ENCODE measurements around the gene KRTAP10-6.
"Not testable (repeated sequence)": the region's sequence is repeated elsewhere in the genome, so short reads cannot be mapped to it uniquely, and the experiment has no call there.

The KRTAP10-6 gene
- long read RNA-seq: 0 reads

GRCh38 chr21:44592446-44593311, at the start of gene KRTAP10-6:
Gene KRTAP10-6, minus strand, starts transcription at chr21:44592505. Its CDS starts 21 bp downstream, at chr21:44592484.
- TF ChIP-seq CTCF (IDR thresholded peaks at IDR 0.05; ENCODE audit: insufficient read depth, low read length): no peak
- TF ChIP-seq POLR2AphosphoS5 (IDR thresholded peaks at IDR 0.05; ENCODE audit: low read depth): no peak
- no peak for TF ChIP-seq REST (IDR thresholded peaks at IDR 0.05; ENCODE audit: insufficient replicate concordance, low read depth)
- TF ChIP-seq GABPA (IDR thresholded peaks at IDR 0.05; ENCODE audit: low read depth): no peak
- no peak for TF ChIP-seq SPI1 (IDR thresholded peaks at IDR 0.05; ENCODE audit: borderline replicate concordance, low read depth)
- Histone ChIP-seq H3K4me3 (replicated peaks; ENCODE audit: insufficient read depth, low read length) (no peak within 1 kb of the TSS), H3K27ac (replicated peaks) (no peak within 1 kb of the TSS), H3K27me3 (ENCODE audit: insufficient read depth, poor library complexity, severe bottlenecking) (no peaks in the 10 kb centered on the region)
- no peak for DNase-seq (ENCODE audit: low read depth in 1 of 2, low spot score in 1 of 2)

GRCh38 chr21:44640761-44641160, 48.5 kb upstream of the KRTAP10-6 start:
- no peak for TF ChIP-seq POLR2AphosphoS5 (IDR thresholded peaks at IDR 0.05; ENCODE audit: low read depth)
- no peak for TF ChIP-seq SPI1 (IDR thresholded peaks at IDR 0.05; ENCODE audit: borderline replicate concordance, low read depth)
- TF ChIP-seq REST (IDR thresholded peaks at IDR 0.05; ENCODE audit: insufficient replicate concordance, low read depth): no peak
- TF ChIP-seq GABPA (IDR thresholded peaks at IDR 0.05; ENCODE audit: low read depth): no peak
- no peak for TF ChIP-seq CTCF (IDR thresholded peaks at IDR 0.05; ENCODE audit: insufficient read depth, low read length)
- no peak overlapping the region for H3K27ac ChIP-seq (replicated peaks)

GRCh38 chr21:44639331-44639655, 47.0 kb upstream of the KRTAP10-6 start:
- Histone ChIP-seq H3K4me3 (replicated peaks; ENCODE audit: insufficient read depth, low read length) (no peak overlapping the region), H3K27ac (replicated peaks) (no peak overlapping the region), H3K27me3 (ENCODE audit: insufficient read depth, poor library complexity, severe bottlenecking) (no peaks in the 10 kb centered on the region)
- DNase-seq (ENCODE audit: low read depth in 1 of 2, low spot score in 1 of 2): no peak
- TF ChIP-seq POLR2AphosphoS5 (IDR thresholded peaks at IDR 0.05; ENCODE audit: low read depth): no peak

More at GRCh38 chr21:44640761-44641160, 48.5 kb upstream of the KRTAP10-6 start:
- DNase-seq (ENCODE audit: low read depth in 1 of 2, low spot score in 1 of 2): no peak
- no peak overlapping the region for H3K4me3 ChIP-seq (replicated peaks; ENCODE audit: insufficient read depth, low read length)
- no peaks in the 10 kb centered on the region for H3K27me3 ChIP-seq (ENCODE audit: insufficient read depth, poor library complexity, severe bottlenecking)

- H3K27me3 ChIP-seq (ENCODE audit: insufficient read depth, poor library complexity, severe bottlenecking); H3K4me3 ChIP-seq (replicated peaks; ENCODE audit: insufficient read depth, low read length); DNase-seq (ENCODE audit: low read depth in 1 of 2, low spot score in 1 of 2); H3K27ac ChIP-seq (replicated peaks): not testable (repeated sequence)
These were observed 46.4 kb upstream of the KRTAP10-6 start for GRCh38 chr21:44638506-44639330.

GRCh38 chr21:44637851-44638348, 45.6 kb upstream of the KRTAP10-6 start:
- not testable (repeated sequence) for H3K4me3 ChIP-seq (replicated peaks; ENCODE audit: insufficient read depth, low read length); DNase-seq (ENCODE audit: low read depth in 1 of 2, low spot score in 1 of 2); H3K27me3 ChIP-seq (ENCODE audit: insufficient read depth, poor library complexity, severe bottlenecking); H3K27ac ChIP-seq (replicated peaks)

Measured in HL-60 (cell line).